ENCODE measurements around the gene TCTN1.

- TF ChIP-seq CTCF (IDR thresholded peaks at IDR 0.05), result no peak
- TF ChIP-seq POLR2A (IDR thresholded peaks at IDR 0.05), result peak in 1 of 2 donors; percentile 91
Measured at GRCh38 chr12:110583137-110584059, 30.5 kb upstream of the TCTN1 start, which contains the start of gene PPTC7.
